ENCODE results near the gene CUX1. TPM values are rescaled to one million over a fixed set of nuclear protein-coding genes. Genes with fewer than 3 reads are reported as not detected.

CUX1 gene
- total RNA-seq, 1 donor from 2014 or later: 56.5 TPM

GRCh38 chr7:101878938-101879337 is 61.5 kb downstream of the CUX1 start:
- Mint-ChIP-seq H3K27ac (ENCODE audit: unreplicated experiment) (no peak overlapping the region), H3K9me3 (ENCODE audit: unreplicated experiment) (no peaks in the 10 kb centered on the region), H3K4me1 (ENCODE audit: low read depth, unreplicated experiment) (peaks cover 41% of the 10 kb centered on the region), H3K4me3 (ENCODE audit: unreplicated experiment) (no peak overlapping the region), H3K36me3 (ENCODE audit: unreplicated experiment) (no peaks in the 10 kb centered on the region), H3K27me3 (ENCODE audit: unreplicated experiment) (no peaks in the 10 kb centered on the region)
- TF ChIP-seq CTCF (IDR thresholded peaks at IDR 0.05; ENCODE audit: partially characterized antibody, unreplicated experiment): no peak
- no peak for DNase-seq

- H3K4me3 Mint-ChIP-seq (ENCODE audit: unreplicated experiment): no peak overlapping the region
- no peak overlapping the region for H3K27ac Mint-ChIP-seq (ENCODE audit: unreplicated experiment)
- no peaks in the 10 kb centered on the region for H3K27me3 Mint-ChIP-seq (ENCODE audit: unreplicated experiment)
- H3K4me1 Mint-ChIP-seq (ENCODE audit: low read depth, unreplicated experiment): peaks cover 40% of the 10 kb centered on the region
- no peaks in the 10 kb centered on the region for H3K9me3 Mint-ChIP-seq (ENCODE audit: unreplicated experiment)
- no peak for DNase-seq
- TF ChIP-seq CTCF (IDR thresholded peaks at IDR 0.05; ENCODE audit: partially characterized antibody, unreplicated experiment): no peak
- H3K36me3 Mint-ChIP-seq (ENCODE audit: unreplicated experiment): no peaks in the 10 kb centered on the region
Measured at GRCh38 chr7:101879565-101879964, 62.1 kb downstream of the CUX1 start.

- H3K27me3 Mint-ChIP-seq (ENCODE audit: unreplicated experiment): no peaks in the 10 kb centered on the region
- peak overlapping the region; percentile 65 for H3K27ac Mint-ChIP-seq (ENCODE audit: unreplicated experiment)
- H3K4me3 Mint-ChIP-seq (ENCODE audit: unreplicated experiment): peak overlapping the region; percentile 26
- TF ChIP-seq CTCF (IDR thresholded peaks at IDR 0.05; ENCODE audit: partially characterized antibody, unreplicated experiment): no peak
- H3K4me1 Mint-ChIP-seq (ENCODE audit: low read depth, unreplicated experiment): peaks cover 34% of the 10 kb centered on the region
- no peaks in the 10 kb centered on the region for H3K36me3 Mint-ChIP-seq (ENCODE audit: unreplicated experiment)
- no peaks in the 10 kb centered on the region for H3K9me3 Mint-ChIP-seq (ENCODE audit: unreplicated experiment)
- DNase-seq: no peak
Measured at GRCh38 chr7:101880282-101881054, 63.0 kb downstream of the CUX1 start.

GRCh38 chr7:101882005-101882421 is 64.6 kb downstream of the CUX1 start:
- TF ChIP-seq CTCF (IDR thresholded peaks at IDR 0.05; ENCODE audit: partially characterized antibody, unreplicated experiment): no peak
- no peak for DNase-seq
- no peaks in the 10 kb centered on the region for H3K27me3 Mint-ChIP-seq (ENCODE audit: unreplicated experiment)
- no peak overlapping the region for H3K27ac Mint-ChIP-seq (ENCODE audit: unreplicated experiment)
- H3K9me3 Mint-ChIP-seq (ENCODE audit: unreplicated experiment): no peaks in the 10 kb centered on the region
- no peak overlapping the region for H3K4me3 Mint-ChIP-seq (ENCODE audit: unreplicated experiment)
- no peaks in the 10 kb centered on the region for H3K36me3 Mint-ChIP-seq (ENCODE audit: unreplicated experiment)
- peaks cover 36% of the 10 kb centered on the region for H3K4me1 Mint-ChIP-seq (ENCODE audit: low read depth, unreplicated experiment)
